ENCODE measurements around the gene ZNF837. TPM values are rescaled to one million over a fixed set of nuclear protein-coding genes. Genes with fewer than 3 reads are reported as not detected.

The ZNF837 gene
- polyA plus RNA-seq, 2 of the 4 experiments (the other 2 are of a cell fraction), result 0.74 to 1.0 TPM

- TF ChIP-seq HES2 (IDR thresholded peaks at IDR 0.05) (no peak), POLR2AphosphoS2 (conservative IDR thresholded peaks at IDR 0.05; ENCODE audit: low read length) (no peak), GATA3 (IDR thresholded peaks at IDR 0.05; ENCODE audit: borderline replicate concordance) (peak; percentile 63; the same call in 1 of the 2 replicates), RAD21 (conservative IDR thresholded peaks at IDR 0.05 in 1 of 2, IDR thresholded peaks at IDR 0.05 in 1 of 2) (peak in 1 of 2 experiments; percentile 40; a peak in 1 of 5 replicates), BCL3 (IDR thresholded peaks at IDR 0.05) (peak; percentile 71; the same call in 1 of the 3 replicates), ZFP36 (IDR thresholded peaks at IDR 0.05; ENCODE audit: borderline replicate concordance, partially characterized antibody) (no peak), E2F6 (IDR thresholded peaks at IDR 0.05; ENCODE audit: borderline replicate concordance, low read depth) (peak; percentile 58; the same call in 1 of the 2 replicates), FOSB (CRISPR knock-in tag; IDR thresholded peaks at IDR 0.05) (no peak), RFX5 (IDR thresholded peaks at IDR 0.05) (peak; percentile 65; the same call in 1 of the 2 replicates), PBX3 (IDR thresholded peaks at IDR 0.05) (peak; percentile 44; the same call in 1 of the 2 replicates)
Measured at GRCh38 chr19:58326914-58327726, 53.7 kb downstream of the ZNF837 start, which contains the start of gene ZSCAN22 (continued).

GRCh38 chr19:58326501-58326913 is 54.3 kb downstream of the ZNF837 start:
- WGBS (ENCODE audit: missing lambda C conversion rate), result 4% methylated on average over 9 of the region's 9 CpGs
- Histone ChIP-seq H3K9me3 (peaks cover 15% of the 10 kb centered on the region; the same call in 1 of the 3 replicates), H3K4me2 (peak overlapping the region; percentile 93), H3K4me3 (peak overlapping the region; percentile 69), H3K27ac (peak overlapping the region; percentile 88 to 95), H3K4me1 (peaks cover 13% of the 10 kb centered on the region; the same call in 2 of the 3 replicates)
- ATAC-seq (peak; percentile 59), DNase-seq (ENCODE audit: low read depth in 1 of 2, low spot score in 1 of 2) (no peak), FAIRE-seq (no peak)
- ChIA-PET CTCF (interaction anchor here (0.6 to 1.6 kb wide), 4 partner anchors 9 to 21 kb away, joined by 3 to 7 read pairs (median 3); partner anchors contain the start of gene ERVK3-1), POLR2A (interaction anchor here (0.6 to 1.3 kb wide), 10 partner anchors 9 to 644 kb away, joined by 3 to 41 read pairs (median 6); partner anchors contain the start of genes ERVK3-1, ZBTB45, ZNF274 and ZNF497)
- TF ChIP-seq ZC3H11A (IDR thresholded peaks at IDR 0.05) (no peak), HDAC2 (IDR thresholded peaks at IDR 0.05) (no peak), HOXB13 (CRISPR knock-in tag; IDR thresholded peaks at IDR 0.05; ENCODE audit: low read depth) (no peak), BCL3 (IDR thresholded peaks at IDR 0.05) (no peak), ATOH8 (CRISPR knock-in tag; IDR thresholded peaks at IDR 0.05; ENCODE audit: low read depth) (no peak), CBX2 (IDR thresholded peaks at IDR 0.05; ENCODE audit: borderline replicate concordance, low read depth) (no peak), MAX (IDR thresholded peaks at IDR 0.05) (no peak), RAD21 (conservative IDR thresholded peaks at IDR 0.05 in 1 of 2, IDR thresholded peaks at IDR 0.05 in 1 of 2) (no peak), RARB (CRISPR knock-in tag; IDR thresholded peaks at IDR 0.05) (no peak), HOXA7 (CRISPR knock-in tag; IDR thresholded peaks at IDR 0.05) (no peak), CHD2 (IDR thresholded peaks at IDR 0.05; ENCODE audit: low read length, partially characterized antibody) (no peak), HES2 (IDR thresholded peaks at IDR 0.05) (no peak)
